Osteoblast (primary cell): ENCODE results near the gene ATAD3C. TPM values are rescaled to one million over a fixed set of nuclear protein-coding genes. Genes with fewer than 3 reads are reported as not detected.
"Not testable (repeated sequence)": the region's sequence is repeated elsewhere in the genome, so short reads cannot be mapped to it uniquely, and the experiment has no call there.

Source experiments
- DNase-seq: peaks from one replicate; pipeline ENCODE4 v3.0.0; 2011; ENCODE audit warnings: low spot score, mixed read lengths; ENCODE audit not compliant: insufficient read length; ENCODE audit errors: missing footprints
- H2AFZ ChIP-seq: 2 replicates; pipeline ENCODE4 v1.6.0; 2011; ENCODE audit warnings: mild to moderate bottlenecking, low read length
- H3K27ac ChIP-seq: 2 replicates; pipeline ENCODE4 v1.5.1; 2011; ENCODE audit warnings: mild to moderate bottlenecking, low read depth, low read length, moderate library complexity
- H3K27me3 ChIP-seq: 2 replicates; pipeline ENCODE4 v1.6.0; 2012; ENCODE audit warnings: mild to moderate bottlenecking, control low read depth, inconsistent platforms, low read length, moderate library complexity; ENCODE audit not compliant: insufficient read depth
- H3K36me3 ChIP-seq: 2 replicates; pipeline ENCODE4 v1.5.1; 2011; ENCODE audit warnings: mild to moderate bottlenecking, low read length, control low read depth, moderate library complexity; ENCODE audit not compliant: insufficient read depth
- H3K4me1 ChIP-seq: 2 replicates; pipeline ENCODE4 v1.5.1; 2011; ENCODE audit warnings: mild to moderate bottlenecking, low read length, control low read depth, moderate library complexity; ENCODE audit not compliant: insufficient read depth
- H3K4me2 ChIP-seq: 2 replicates; pipeline ENCODE4 v1.6.0; 2011; ENCODE audit warnings: mild to moderate bottlenecking, low read length; ENCODE audit not compliant: insufficient read depth
- H3K4me3 ChIP-seq: fragments of 200-600 bp; sonication (generic); 3 replicates; pipeline ENCODE4 v1.5.1; 2012; ENCODE audit warnings: mild to moderate bottlenecking, low read length, inconsistent platforms; ENCODE audit not compliant: insufficient read depth
- H3K79me2 ChIP-seq: 2 replicates; pipeline ENCODE4 v1.6.0; 2012; ENCODE audit warnings: mild to moderate bottlenecking, low read length, control low read depth, inconsistent platforms; ENCODE audit not compliant: insufficient read depth
- H3K9me3 ChIP-seq: 2 replicates; pipeline ENCODE4 v1.5.1; 2011; ENCODE audit warnings: low read depth, low read length, control low read depth
- H4K20me1 ChIP-seq: 2 replicates; pipeline ENCODE4 v1.6.0; 2012; ENCODE audit warnings: mild to moderate bottlenecking, low read length, control low read depth; ENCODE audit not compliant: insufficient read depth
- CTCF ChIP-seq: IDR thresholded peaks from 2 replicates; pipeline ENCODE4 v1.5.1; 2011; ENCODE audit warnings: mild to moderate bottlenecking, low read depth, low read length, moderate library complexity; ENCODE audit errors: extremely low read depth
- total RNA-seq: library from RNA; depleted of rRNA; stranded (reverse); fragments of >200 nt; gene quantifications from 2 replicates; pipeline ENCODE4 v1.2.3, GENCODE V29; 2012

The ATAD3C gene
- total RNA-seq, 1 donor = under 0.01 TPM

GRCh38 chr1:1517973-1518620 is 68.6 kb downstream of the ATAD3C start:
- Histone ChIP-seq H3K36me3 (peaks cover 24% of the 10 kb centered on the region), H3K79me2 (peaks cover 30% of the 10 kb centered on the region), H3K4me1 (no peaks in the 10 kb centered on the region), H3K4me2 (no peak overlapping the region), H4K20me1 (peaks cover 4% of the 10 kb centered on the region), H3K27me3 (no peaks in the 10 kb centered on the region), H3K9me3 (no peaks in the 10 kb centered on the region), H3K27ac (no peak overlapping the region), H3K4me3 (no peak overlapping the region), H2AFZ (no peak overlapping the region)
- peak; percentile 65 for DNase-seq
- TF ChIP-seq CTCF = no peak

GRCh38 chr1:1518621-1519007 is 69.1 kb downstream of the ATAD3C start:
- H4K20me1 ChIP-seq, H3K4me3 ChIP-seq, H3K4me1 ChIP-seq, H3K27ac ChIP-seq, H2AFZ ChIP-seq, H3K9me3 ChIP-seq, H3K27me3 ChIP-seq, H3K4me2 ChIP-seq: not testable (repeated sequence)
- Histone ChIP-seq H3K36me3 (peaks cover 24% of the 10 kb centered on the region), H3K79me2 (peaks cover 27% of the 10 kb centered on the region)
- peak; percentile 82 for DNase-seq

Other genes with a start within 250 kb of the ATAD3C start
- 0.29 TPM in 1 of 2 replicates, not detected in the other for gene TNFRSF18, start 243.1 kb upstream of the ATAD3C start, total RNA-seq
- gene TNFRSF4, start 235.5 kb upstream of the ATAD3C start, total RNA-seq = under 0.01 TPM in 1 of 2 replicates, not detected in the other
- gene SDF4, start 217.7 kb upstream of the ATAD3C start, total RNA-seq = 136 and 151 TPM in 2 replicates
- 26.5 and 29.7 TPM in 2 replicates for gene B3GALT6, start 217.5 kb upstream of the ATAD3C start, total RNA-seq
- gene C1QTNF12, start 203.0 kb upstream of the ATAD3C start, total RNA-seq = 0.36 and 0.59 TPM in 2 replicates
- 31.2 and 32.6 TPM in 2 replicates for gene UBE2J2, start 175.8 kb upstream of the ATAD3C start, total RNA-seq
- 0.59 and 1.1 TPM in 2 replicates for gene SCNN1D, start 169.3 kb upstream of the ATAD3C start, total RNA-seq
- gene ACAP3, start 141.8 kb upstream of the ATAD3C start, total RNA-seq = 31.2 and 46.7 TPM in 2 replicates
- 19.4 and 29.3 TPM in 2 replicates for gene PUSL1, start 141.1 kb upstream of the ATAD3C start, total RNA-seq
- 53.3 and 59.7 TPM in 2 replicates for gene INTS11, start 125.0 kb upstream of the ATAD3C start, total RNA-seq
- gene CPTP, start 124.9 kb upstream of the ATAD3C start, total RNA-seq = 12.7 and 13.8 TPM in 2 replicates
- gene TAS1R3, start 118.4 kb upstream of the ATAD3C start, total RNA-seq = under 0.01 TPM in 2 replicates
- 73.5 and 81.9 TPM in 2 replicates for gene DVL1, start 100.3 kb upstream of the ATAD3C start, total RNA-seq
- 689 and 735 TPM in 2 replicates for gene MXRA8, start 91.1 kb upstream of the ATAD3C start, total RNA-seq
- 64.8 and 74.6 TPM in 2 replicates for gene AURKAIP1, start 74.5 kb upstream of the ATAD3C start, total RNA-seq
- gene CCNL2, start 50.4 kb upstream of the ATAD3C start, total RNA-seq = 138 and 139 TPM in 2 replicates
- gene MRPL20, start 42.4 kb upstream of the ATAD3C start, total RNA-seq = 53.9 and 58.9 TPM in 2 replicates
- gene ANKRD65, start 28.4 kb upstream of the ATAD3C start, total RNA-seq = 1.2 and 1.8 TPM in 2 replicates
- gene VWA1, start 14.0 kb upstream of the ATAD3C start, total RNA-seq = 2.4 and 4.3 TPM in 2 replicates
- 10.6 and 14.5 TPM in 2 replicates for gene ATAD3B, start 22.1 kb downstream of the ATAD3C start, total RNA-seq
- 18.6 and 19.9 TPM in 2 replicates for gene ATAD3A, start 62.5 kb downstream of the ATAD3C start, total RNA-seq
- 1.8 and 2.7 TPM in 2 replicates for gene TMEM240, start 90.9 kb downstream of the ATAD3C start, total RNA-seq
- 67.2 and 73.1 TPM in 2 replicates for gene SSU72, start 125.2 kb downstream of the ATAD3C start, total RNA-seq
- 2.1 and 2.5 TPM in 2 replicates for gene FNDC10, start 150.4 kb downstream of the ATAD3C start, total RNA-seq
- gene MIB2, start 165.8 kb downstream of the ATAD3C start, total RNA-seq = 74.0 and 80.7 TPM in 2 replicates
- 0.59 and 1.1 TPM in 2 replicates for gene MMP23B, start 182.5 kb downstream of the ATAD3C start, total RNA-seq
- gene CDK11B, start 209.3 kb downstream of the ATAD3C start, total RNA-seq = 5.3 and 5.8 TPM in 2 replicates
- gene SLC35E2B, start 243.1 kb downstream of the ATAD3C start, total RNA-seq = 33.0 and 38.4 TPM in 2 replicates